OCI-LY3 (cell line): ENCODE results near the gene TMEM132D.

Experiments
- H2AFZ ChIP-seq: fragments of 200-600, 300-600 bp; shearing (Covaris generic); 2 replicates; pipeline ENCODE4 v1.6.0; 2014; ENCODE audit warnings: antibody characterized with exemption, low read depth, low read length
- H3K27ac ChIP-seq: fragments of 200-600, 300-600 bp; sonication (generic); 2 replicates; pipeline ENCODE4 v1.5.1; 2014; ENCODE audit warnings: mild to moderate bottlenecking, low read length, moderate library complexity, mixed read lengths
- H3K27me3 ChIP-seq: fragments of 200-600, 300-600 bp; sonication (generic); 2 replicates; pipeline ENCODE4 v1.6.1; 2014; ENCODE audit warnings: low read depth, low read length, mixed read lengths
- H3K36me3 ChIP-seq: fragments of 200-600, 300-600 bp; sonication (generic); replicated peaks from 2 replicates; pipeline ENCODE3; 2014; ENCODE audit warnings: low read depth, low read length, mixed read lengths
- H3K4me1 ChIP-seq: fragments of 300-600, 200-600 bp; sonication (generic); 2 replicates; pipeline ENCODE4 v1.6.1; 2014; ENCODE audit warnings: low read length, mixed read lengths
- H3K4me2 ChIP-seq: fragments of 200-600, 300-600 bp; sonication (generic); 2 replicates; pipeline ENCODE4 v1.6.1; 2014; ENCODE audit warnings: low read length, mixed read lengths
- H3K4me3 ChIP-seq: fragments of 300-600, 200-600 bp; sonication (generic); 2 replicates; pipeline ENCODE4 v1.5.1; 2014; ENCODE audit warnings: antibody characterized with exemption, mild to moderate bottlenecking, low read length, moderate library complexity
- H3K79me2 ChIP-seq: fragments of 300-600, 200-600 bp; shearing (Covaris generic); 2 replicates; pipeline ENCODE4 v1.6.1; 2014; ENCODE audit warnings: mild to moderate bottlenecking, low read length, mixed read lengths
- H3K9ac ChIP-seq: fragments of 300-600, 200-600 bp; shearing (Covaris generic); 2 replicates; pipeline ENCODE4 v1.6.0; 2014; ENCODE audit warnings: mild to moderate bottlenecking, low read length, moderate library complexity
- H3K9me3 ChIP-seq: fragments of 200-600, 300-600 bp; shearing (Covaris generic); 2 replicates; pipeline ENCODE4 v1.6.1; 2014; ENCODE audit warnings: low read length, mixed read lengths; ENCODE audit not compliant: insufficient read depth
- H4K20me1 ChIP-seq: fragments of 200-600, 300-600 bp; sonication (generic); 2 replicates; pipeline ENCODE4 v1.6.1; 2016; ENCODE audit warnings: low read length, mixed read lengths; ENCODE audit not compliant: insufficient read depth
- EZH2phosphoT487 ChIP-seq: fragments of 200-600 bp; shearing (Covaris generic); IDR thresholded peaks from 2 replicates; pipeline ENCODE4 v1.6.1; 2018; ENCODE audit warnings: antibody characterized with exemption, mixed run types, low read depth
- TF ChIP-seq, protein P1 (sequence below): fragments of 200-600, 300-600 bp; sonication (generic); IDR thresholded peaks from 2 replicates; pipeline ENCODE4 v1.5.1; 2014; ENCODE audit warnings: antibody characterized with exemption, low read length, low read depth

TMEM132D gene

DNA sequence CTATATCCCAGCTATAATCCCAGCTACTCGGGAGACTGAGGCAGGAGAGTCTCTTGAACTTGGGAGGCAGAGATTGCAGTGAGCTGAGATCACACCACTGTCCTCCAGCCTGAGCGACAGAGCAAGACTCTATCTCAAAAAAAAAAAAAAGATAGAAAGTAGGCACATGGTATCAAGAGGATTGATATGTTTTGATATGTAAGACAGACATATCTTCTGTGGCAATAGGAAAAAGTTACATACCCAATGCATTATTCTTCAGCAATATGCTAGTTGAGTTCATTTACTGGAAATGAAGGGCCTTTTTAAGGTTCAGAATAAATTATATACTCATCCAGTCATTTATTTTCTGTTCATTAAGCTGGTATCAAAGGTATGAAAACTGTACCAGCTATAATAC is 657.2 kb downstream of the TMEM132D start:
- Histone ChIP-seq H3K4me1 (no peaks in the 10 kb centered on the region), H3K9me3 (no peaks in the 10 kb centered on the region), H3K27ac (no peak overlapping the region), H3K27me3 (no peaks in the 10 kb centered on the region), H3K79me2 (no peaks in the 10 kb centered on the region), H4K20me1 (no peaks in the 10 kb centered on the region), H3K4me3 (no peak overlapping the region), H2AFZ (no peak overlapping the region), H3K4me2 (no peak overlapping the region), H3K9ac (no peak overlapping the region), H3K36me3 (no peaks in the 10 kb centered on the region)
- TF ChIP-seq, protein P1, sequence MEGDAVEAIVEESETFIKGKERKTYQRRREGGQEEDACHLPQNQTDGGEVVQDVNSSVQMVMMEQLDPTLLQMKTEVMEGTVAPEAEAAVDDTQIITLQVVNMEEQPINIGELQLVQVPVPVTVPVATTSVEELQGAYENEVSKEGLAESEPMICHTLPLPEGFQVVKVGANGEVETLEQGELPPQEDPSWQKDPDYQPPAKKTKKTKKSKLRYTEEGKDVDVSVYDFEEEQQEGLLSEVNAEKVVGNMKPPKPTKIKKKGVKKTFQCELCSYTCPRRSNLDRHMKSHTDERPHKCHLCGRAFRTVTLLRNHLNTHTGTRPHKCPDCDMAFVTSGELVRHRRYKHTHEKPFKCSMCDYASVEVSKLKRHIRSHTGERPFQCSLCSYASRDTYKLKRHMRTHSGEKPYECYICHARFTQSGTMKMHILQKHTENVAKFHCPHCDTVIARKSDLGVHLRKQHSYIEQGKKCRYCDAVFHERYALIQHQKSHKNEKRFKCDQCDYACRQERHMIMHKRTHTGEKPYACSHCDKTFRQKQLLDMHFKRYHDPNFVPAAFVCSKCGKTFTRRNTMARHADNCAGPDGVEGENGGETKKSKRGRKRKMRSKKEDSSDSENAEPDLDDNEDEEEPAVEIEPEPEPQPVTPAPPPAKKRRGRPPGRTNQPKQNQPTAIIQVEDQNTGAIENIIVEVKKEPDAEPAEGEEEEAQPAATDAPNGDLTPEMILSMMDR, result no peak
- no peak for TF ChIP-seq EZH2phosphoT487

DNA sequence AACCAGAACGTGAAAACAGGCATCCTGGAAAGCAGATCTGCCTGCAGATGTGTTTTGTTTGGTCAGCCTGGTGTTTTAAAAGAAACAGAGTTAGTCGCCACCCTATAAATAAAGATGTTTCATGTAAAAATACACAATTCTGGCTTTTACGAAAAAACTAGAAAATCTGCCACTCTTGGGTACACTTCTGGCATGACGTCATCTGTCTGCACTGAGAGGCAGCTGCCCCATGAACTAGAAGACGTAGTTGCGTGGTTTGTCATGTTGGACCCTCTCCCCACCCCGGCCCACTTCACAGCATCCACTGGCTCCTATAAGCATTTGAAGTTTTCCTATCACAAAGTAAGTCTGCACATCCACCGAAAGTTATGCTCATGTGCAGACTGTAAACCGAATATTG is 658.1 kb downstream of the TMEM132D start:
- TF ChIP-seq, protein P1, result no peak
- no peak for TF ChIP-seq EZH2phosphoT487
- no peaks in the 10 kb centered on the region for H4K20me1 ChIP-seq
- H3K79me2 ChIP-seq, result no peaks in the 10 kb centered on the region
- H3K4me2 ChIP-seq, result no peak overlapping the region
- H3K9ac ChIP-seq, result no peak overlapping the region
- no peak overlapping the region for H3K4me3 ChIP-seq
- H3K36me3 ChIP-seq, result no peaks in the 10 kb centered on the region
- H3K27ac ChIP-seq, result no peak overlapping the region
- H2AFZ ChIP-seq, result no peak overlapping the region
- no peaks in the 10 kb centered on the region for H3K4me1 ChIP-seq
- no peaks in the 10 kb centered on the region for H3K9me3 ChIP-seq
- no peaks in the 10 kb centered on the region for H3K27me3 ChIP-seq

DNA sequence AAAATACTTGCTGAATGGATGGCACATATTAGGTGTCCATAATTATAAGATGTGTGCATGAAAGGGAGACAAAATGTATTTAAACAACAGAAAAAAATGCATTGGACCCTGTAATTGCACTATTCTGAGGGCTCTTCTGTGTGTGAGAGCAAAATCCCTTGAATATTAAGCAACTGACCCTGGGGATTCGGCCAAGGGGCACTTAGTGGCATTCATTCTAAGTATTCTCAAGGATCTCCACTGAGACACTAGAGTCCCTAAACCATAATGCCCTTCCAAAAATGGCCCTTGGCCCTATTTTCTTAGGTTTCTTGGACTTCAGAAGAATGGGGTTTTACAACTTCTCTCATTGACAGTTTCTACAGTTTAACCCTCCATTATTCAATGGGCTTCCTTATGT is 662.0 kb downstream of the TMEM132D start:
- no peaks in the 10 kb centered on the region for H3K27me3 ChIP-seq
- no peaks in the 10 kb centered on the region for H4K20me1 ChIP-seq
- H3K9ac ChIP-seq, result no peak overlapping the region
- no peaks in the 10 kb centered on the region for H3K79me2 ChIP-seq
- TF ChIP-seq, protein P1, result no peak
- TF ChIP-seq EZH2phosphoT487, result no peak
- H3K4me1 ChIP-seq, result no peaks in the 10 kb centered on the region
- H3K4me3 ChIP-seq, result no peak overlapping the region
- H3K4me2 ChIP-seq, result no peak overlapping the region
- H3K27ac ChIP-seq, result no peak overlapping the region
- H3K36me3 ChIP-seq, result no peaks in the 10 kb centered on the region
- no peak overlapping the region for H2AFZ ChIP-seq
- H3K9me3 ChIP-seq, result no peaks in the 10 kb centered on the region

DNA sequence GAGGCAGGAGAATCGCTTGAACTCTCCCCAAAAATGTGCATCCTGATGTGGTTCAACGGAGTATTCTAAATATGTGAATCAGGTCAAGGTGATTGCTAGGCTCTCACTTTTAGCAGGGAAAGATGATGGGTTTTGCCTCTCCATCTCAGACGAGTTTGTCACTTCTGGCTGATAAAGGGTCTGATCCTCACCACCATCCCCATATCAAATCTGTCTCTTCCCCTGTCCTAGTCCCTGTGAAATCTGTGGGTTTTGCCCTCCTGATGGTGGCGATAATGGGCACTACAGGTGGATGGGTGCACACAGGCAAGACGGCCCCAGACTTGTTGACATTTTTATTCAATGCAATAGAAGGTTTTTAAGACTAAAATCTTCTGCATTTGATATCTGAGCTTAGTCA is 665.9 kb downstream of the TMEM132D start:
- no peaks in the 10 kb centered on the region for H3K27me3 ChIP-seq
- no peaks in the 10 kb centered on the region for H3K9me3 ChIP-seq
- H3K9ac ChIP-seq, result no peak overlapping the region
- no peak for TF ChIP-seq EZH2phosphoT487
- TF ChIP-seq, protein P1, result no peak
- no peak overlapping the region for H2AFZ ChIP-seq
- H3K36me3 ChIP-seq, result no peaks in the 10 kb centered on the region
- H4K20me1 ChIP-seq, result no peaks in the 10 kb centered on the region
- H3K4me1 ChIP-seq, result no peaks in the 10 kb centered on the region
- no peak overlapping the region for H3K27ac ChIP-seq
- H3K4me3 ChIP-seq, result no peak overlapping the region
- no peaks in the 10 kb centered on the region for H3K79me2 ChIP-seq
- H3K4me2 ChIP-seq, result no peak overlapping the region
